Hypothalamus (tissue), 51 donors: ENCODE results near the gene ADCY7.

ENCODE experiments used
- DNase-seq, 51 donors: peaks; one replicate each; lab custom pipeline; 2025; lab: John Stamatoyannopoulos, UW

Gene ADCY7

DNA sequence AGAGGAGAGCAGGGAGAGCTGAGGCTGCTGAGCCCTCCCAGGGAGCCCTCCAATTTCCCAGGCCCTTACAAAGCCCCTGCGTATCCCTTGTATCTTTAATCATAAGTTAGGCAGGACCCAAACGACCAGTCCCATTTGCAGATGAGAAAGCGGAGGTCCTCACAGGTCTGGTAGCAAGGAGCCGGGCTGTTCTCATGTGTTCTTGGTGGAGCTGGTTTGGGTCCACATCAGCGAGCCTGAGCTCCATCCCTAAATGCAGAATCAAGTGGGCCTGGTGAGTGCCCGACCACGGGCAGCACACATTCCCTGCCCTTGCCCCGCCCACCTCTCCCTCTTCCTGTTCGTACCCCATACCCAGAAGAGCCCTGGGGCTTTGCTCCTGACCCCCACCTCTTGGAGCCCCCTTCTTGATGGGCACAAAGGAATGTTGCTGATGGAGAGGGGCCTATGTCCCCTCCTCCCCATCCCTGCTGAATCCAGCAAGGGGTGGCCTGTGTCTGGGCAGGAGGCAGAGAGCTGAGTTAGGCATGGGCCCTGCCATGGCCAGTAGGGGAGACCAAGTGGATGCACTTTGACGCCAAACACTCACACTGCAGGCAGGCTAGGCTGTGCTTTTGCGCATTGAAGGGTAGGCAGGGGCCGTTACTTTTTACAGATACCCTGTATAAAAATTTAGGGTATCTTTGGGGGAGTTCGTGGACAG lies 18.3 kb upstream of the ADCY7 start:
- no peak for DNase-seq

- no peak for DNase-seq
These were observed 17.5 kb upstream of the ADCY7 start for GRCh38 chr16:50248845-50249244.

GRCh38 chr16:50251375-50252081 lies 14.8 kb upstream of the ADCY7 start:
- DNase-seq: no peak

DNA sequence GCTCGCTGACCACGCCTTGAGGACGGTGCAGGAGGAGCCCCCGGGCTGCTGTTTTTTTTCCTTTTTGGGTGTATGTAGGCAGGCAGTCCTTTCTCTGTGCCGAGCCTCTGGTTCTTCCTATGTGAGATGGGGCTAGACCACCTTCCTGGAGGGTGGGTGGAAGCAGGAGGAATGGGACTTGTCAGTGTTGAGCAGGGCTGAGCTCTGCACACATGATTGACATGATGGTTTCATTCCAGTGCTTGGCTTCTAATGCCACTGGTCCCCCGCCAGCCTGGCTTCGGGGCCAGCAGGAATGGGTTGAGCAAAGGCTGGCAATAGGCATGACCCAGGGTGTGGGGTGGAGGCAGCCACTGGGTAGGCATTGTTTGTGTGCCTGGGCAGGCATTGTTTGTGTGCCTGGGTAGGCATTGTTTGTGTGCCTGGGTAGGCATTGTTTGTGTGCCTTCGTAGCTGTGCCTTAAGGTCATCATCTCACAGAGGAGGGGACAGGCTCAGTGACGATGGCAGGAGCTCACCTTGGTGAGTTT lies 14.2 kb upstream of the ADCY7 start:
- peak in 6 of 51 donors; percentile 13 to 40 (median 30) for DNase-seq

- no peak for DNase-seq
These were observed 13.4 kb upstream of the ADCY7 start for GRCh38 chr16:50252874-50253513.

- no peak for DNase-seq
These were observed 12.8 kb upstream of the ADCY7 start for GRCh38 chr16:50253514-50253910.

DNA sequence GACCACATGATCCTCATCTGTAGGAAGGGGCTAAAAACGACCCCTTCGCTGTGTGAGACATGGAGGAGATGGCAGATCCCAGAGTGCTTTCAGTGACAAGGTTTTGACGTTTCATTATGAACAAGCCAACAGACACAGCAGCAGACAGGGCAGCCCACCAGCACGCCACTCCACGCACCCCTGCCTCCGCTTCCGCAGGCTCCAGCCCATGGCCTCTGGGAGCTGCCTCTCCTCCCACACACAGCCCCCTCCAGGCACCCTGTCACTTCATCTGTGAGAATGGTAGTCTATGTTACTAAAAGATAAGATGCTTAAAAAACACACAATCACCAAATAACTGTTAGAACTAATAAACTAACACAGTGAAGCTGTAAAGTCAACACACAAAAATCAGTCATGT lies 12.3 kb upstream of the ADCY7 start:
- no peak for DNase-seq

DNA sequence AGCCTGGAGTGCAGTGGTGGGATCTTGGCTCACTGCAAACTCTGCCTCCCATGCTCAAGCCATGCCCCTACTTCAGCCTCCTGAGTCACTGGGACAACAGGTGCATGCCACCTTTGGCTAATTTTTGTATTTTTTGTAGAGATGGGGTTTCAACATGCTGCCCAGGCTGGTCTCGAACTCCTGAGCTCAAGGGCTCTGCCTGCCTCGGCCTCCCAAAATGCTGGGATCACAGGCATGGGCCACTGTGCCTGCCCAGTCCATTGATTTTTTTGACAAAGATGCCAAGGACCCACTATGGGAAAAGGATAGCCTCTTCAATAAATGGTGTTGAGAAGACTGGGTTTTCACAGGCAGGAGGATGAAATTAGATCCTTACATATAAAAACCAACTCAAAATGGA lies 10.8 kb upstream of the ADCY7 start:
- DNase-seq: no peak

- DNase-seq: no peak
These were observed 9.7 kb upstream of the ADCY7 start for GRCh38 chr16:50256604-50257003.

GRCh38 chr16:50257876-50258275 lies 8.5 kb upstream of the ADCY7 start:
- DNase-seq: no peak

- DNase-seq: peak in 10 of 51 donors; percentile 16 to 48 (median 24)
These were observed 6.8 kb upstream of the ADCY7 start for GRCh38 chr16:50259334-50260205.

GRCh38 chr16:50260206-50261159 lies 5.9 kb upstream of the ADCY7 start:
- no peak for DNase-seq

GRCh38 chr16:50261160-50261706 lies 5.1 kb upstream of the ADCY7 start:
- DNase-seq: no peak

- DNase-seq: no peak
These were observed 4.6 kb upstream of the ADCY7 start for GRCh38 chr16:50261707-50262235.

DNA sequence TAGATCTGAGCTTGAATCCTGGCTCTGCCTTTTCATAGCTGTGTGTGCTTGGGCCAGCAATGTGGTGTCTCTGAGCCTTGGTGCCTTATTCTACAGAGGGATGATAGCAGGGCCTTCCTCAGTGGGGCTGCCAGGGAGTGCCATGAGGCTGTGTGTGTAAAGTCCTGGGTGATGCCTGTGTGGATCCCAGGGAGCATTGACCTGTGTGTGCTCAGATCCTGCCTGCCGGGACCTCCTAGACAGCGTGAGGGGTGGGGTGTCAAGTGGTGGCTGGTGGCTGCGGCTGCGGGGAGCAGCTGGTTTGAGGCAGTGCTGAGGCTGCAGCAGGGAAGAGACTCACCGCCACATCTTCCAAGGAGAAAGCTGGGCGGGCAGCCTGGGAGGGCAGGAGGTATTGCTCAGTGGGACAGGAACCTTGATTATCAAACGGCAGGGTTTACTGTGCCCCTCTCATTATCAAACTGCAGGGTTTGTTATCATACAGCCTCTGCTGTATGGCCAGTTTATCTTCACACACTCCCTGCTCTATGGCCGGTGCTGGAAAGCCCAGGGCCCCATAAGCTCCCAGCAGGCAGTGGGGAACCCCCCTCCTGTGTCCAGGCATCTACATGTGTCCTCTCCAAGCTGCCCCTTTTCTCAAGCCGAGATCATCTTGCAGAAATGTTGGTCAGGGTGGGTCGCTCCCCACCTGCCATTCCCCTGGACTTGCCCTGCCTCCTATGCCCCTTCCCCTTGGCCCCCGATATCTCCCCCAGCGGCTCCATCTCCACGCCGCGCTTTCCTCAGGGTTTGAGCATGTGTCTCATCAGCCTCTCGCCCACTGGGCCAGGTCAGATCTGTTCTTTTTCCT lies 3.1 kb upstream of the ADCY7 start:
- no peak for DNase-seq

DNA sequence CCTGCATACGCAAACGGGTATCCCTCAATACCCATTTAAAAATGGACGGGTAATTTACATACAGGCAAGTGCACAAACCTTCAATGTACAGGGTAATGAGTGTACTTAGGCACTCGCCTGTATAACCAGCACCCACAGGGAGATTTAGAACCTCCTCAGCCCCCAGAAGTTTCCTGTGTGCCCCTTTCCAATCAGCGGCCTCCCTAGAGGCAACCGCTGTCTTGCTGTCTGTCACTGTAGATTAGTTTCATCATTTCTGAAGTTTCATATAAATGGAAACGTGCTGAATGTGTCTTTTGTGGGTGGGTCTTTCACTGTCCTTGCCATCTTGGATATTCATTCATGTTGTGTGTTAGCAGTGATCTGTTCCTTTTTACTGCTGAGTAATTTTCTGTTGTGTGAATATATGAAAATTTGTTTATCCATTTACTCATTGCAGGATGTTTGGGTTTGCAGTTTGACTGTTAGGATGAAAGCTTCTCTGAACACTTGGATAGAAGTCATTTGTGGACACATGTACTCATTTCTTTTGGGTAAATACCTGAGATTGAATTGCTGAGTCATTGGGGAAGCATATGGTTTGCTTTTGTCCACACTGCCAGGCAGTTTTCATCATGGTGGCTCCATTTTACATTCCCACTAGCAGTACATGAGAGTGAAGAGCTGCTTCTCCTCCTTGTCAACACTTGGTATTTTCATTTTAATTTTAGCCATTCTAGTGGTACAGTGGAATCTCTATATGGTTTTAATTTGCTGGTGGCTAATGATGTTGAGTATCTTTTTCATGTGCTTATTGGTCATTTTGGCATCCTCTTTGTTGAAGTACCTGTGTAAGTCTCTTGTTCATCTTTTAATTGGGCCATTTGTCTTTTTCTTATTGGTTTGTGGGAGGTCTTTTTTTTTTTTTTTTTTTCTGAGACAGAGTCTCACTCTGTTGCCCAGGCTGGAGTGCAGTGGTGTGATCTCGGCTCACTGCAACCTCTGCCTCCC lies 2.1 kb upstream of the ADCY7 start:
- DNase-seq: no peak

DNA sequence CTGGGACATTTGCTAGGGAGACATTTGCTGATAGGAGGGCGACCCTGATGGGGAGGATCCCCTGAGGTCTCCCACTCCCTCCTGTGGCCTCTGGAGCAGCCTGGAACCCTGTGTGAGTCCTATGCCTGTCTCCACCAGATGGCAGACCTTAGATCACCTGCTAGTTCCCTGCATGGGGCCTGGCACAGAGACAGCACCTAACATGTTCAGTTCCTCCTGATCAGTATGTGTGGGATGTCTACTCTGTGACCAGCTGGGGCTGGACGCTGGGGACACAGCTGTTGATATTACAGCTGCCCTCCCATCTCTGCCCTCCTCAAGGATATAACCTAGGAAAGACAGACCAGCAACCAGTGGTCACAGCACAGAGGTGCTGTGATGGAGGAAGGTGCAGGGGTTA lies 1.1 kb upstream of the ADCY7 start:
- no peak for DNase-seq
